ENCODE results near the gene DTWD1. TPM values are rescaled to one million over a fixed set of nuclear protein-coding genes. Genes with fewer than 3 reads are reported as not detected.
"Not testable (repeated sequence)": the region's sequence is repeated elsewhere in the genome, so short reads cannot be mapped to it uniquely, and the experiment has no call there.

Gene DTWD1
- total RNA-seq, 4 donors from 2014 or later = 16.2 to 36.0 (median 27.8) TPM

DNA sequence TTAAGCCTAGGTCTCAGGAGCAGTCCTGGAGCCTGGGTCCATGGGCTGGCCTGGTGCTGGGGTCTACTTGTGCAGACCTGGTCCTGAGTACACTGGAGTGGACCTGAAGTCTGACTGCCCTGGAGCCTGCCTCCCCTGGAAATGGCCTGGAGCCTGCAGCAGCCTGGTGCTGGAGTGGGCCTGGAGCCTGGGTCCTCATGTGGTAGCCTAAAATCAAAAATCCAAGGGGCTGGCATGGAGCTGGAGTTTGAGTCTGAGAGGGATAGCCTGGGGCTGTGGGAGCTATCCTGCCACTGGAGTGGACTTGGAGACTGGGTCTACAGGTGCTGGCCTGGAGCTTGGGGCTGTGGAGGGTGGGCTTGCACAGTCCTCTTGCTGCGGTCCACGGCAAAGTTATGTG, 15.3 kb upstream of the DTWD1 start:
- TF ChIP-seq, protein P1, sequence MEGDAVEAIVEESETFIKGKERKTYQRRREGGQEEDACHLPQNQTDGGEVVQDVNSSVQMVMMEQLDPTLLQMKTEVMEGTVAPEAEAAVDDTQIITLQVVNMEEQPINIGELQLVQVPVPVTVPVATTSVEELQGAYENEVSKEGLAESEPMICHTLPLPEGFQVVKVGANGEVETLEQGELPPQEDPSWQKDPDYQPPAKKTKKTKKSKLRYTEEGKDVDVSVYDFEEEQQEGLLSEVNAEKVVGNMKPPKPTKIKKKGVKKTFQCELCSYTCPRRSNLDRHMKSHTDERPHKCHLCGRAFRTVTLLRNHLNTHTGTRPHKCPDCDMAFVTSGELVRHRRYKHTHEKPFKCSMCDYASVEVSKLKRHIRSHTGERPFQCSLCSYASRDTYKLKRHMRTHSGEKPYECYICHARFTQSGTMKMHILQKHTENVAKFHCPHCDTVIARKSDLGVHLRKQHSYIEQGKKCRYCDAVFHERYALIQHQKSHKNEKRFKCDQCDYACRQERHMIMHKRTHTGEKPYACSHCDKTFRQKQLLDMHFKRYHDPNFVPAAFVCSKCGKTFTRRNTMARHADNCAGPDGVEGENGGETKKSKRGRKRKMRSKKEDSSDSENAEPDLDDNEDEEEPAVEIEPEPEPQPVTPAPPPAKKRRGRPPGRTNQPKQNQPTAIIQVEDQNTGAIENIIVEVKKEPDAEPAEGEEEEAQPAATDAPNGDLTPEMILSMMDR (IDR thresholded peaks at IDR 0.05) = no peak
- no peak for TF ChIP-seq POLR2A (IDR thresholded peaks at IDR 0.05)
- Histone ChIP-seq H3K4me3 (replicated peaks in 1 of 3) (no peak overlapping the region), H3K9me3 (no peaks in the 10 kb centered on the region), H3K27me3 (no peaks in the 10 kb centered on the region), H3K27ac (no peak overlapping the region), H3K36me3 (no peaks in the 10 kb centered on the region), H3K4me1 (no peaks in the 10 kb centered on the region)
- 100% methylated on average over 2 of the region's 2 CpGs for WGBS, 2 donors
- intact Hi-C loops (cut with DNase I) = no loop called here
- DNase-seq = no peak

DNA sequence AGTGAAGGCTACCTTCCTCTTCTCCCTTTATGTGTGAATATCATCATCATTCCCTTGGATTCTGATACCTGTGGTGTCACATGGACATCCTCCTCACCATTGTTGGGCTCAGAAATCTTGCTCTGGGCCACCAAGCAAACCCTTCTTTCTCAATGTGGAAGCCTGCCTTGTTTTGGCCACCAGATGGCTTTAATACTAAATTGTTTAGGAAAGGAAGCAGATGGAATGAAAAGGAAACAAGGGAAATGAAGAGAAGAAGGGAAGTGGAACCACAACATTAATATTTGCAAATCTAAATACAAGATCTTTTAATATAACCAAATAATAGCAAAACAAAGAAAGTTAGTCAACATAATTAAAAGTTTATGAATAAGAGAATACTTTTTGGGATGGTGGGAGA, 14.3 kb upstream of the DTWD1 start:
- H3K27ac ChIP-seq = no peak overlapping the region
- no peak overlapping the region for H3K4me3 ChIP-seq (replicated peaks in 1 of 3)
- no peak for TF ChIP-seq POLR2A (IDR thresholded peaks at IDR 0.05)
- TF ChIP-seq, protein P1 (IDR thresholded peaks at IDR 0.05) = no peak
- no peaks in the 10 kb centered on the region for H3K4me1 ChIP-seq
- H3K27me3 ChIP-seq = no peaks in the 10 kb centered on the region
- DNase-seq = no peak
- intact Hi-C loops (cut with DNase I) = no loop called here
- no peaks in the 10 kb centered on the region for H3K36me3 ChIP-seq
- H3K9me3 ChIP-seq = no peaks in the 10 kb centered on the region

DNA sequence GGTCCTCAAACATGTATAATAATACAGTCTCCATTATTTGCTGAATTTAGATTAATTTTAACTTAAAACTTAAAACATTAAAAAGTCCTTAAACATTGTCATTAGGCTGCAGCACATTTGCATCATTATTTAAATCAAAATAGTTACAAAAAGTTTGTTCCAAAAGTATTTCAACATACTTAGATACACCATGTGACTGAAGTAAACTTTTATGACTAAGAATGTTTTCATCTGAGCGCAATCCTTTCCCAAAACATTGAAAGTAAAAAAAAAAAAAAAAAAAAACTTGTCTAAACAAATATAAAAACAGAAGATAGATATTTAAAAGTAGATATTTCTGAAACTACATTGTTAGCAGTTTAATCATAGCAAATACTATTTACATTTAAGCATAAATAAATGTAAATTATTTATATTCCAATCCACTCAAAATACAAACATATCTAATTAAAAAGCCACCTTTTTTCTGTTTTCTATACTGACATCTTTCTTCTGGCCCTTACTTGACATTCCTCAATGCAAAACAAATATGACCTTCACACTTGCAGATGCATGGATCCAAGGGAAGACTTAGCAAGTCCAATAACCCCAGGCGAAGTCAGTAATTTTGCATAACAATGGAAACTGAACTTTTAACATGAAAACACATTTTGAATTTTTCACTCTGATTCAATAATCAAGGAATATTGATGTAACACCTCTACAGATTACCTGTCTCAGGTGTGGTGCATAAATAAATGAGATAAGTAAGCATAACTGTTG, 10.5 kb upstream of the DTWD1 start:
- Histone ChIP-seq H3K36me3 (no peaks in the 10 kb centered on the region), H3K27me3 (no peaks in the 10 kb centered on the region), H3K4me1 (no peaks in the 10 kb centered on the region), H3K9me3 (no peaks in the 10 kb centered on the region), H3K4me3 (replicated peaks in 1 of 3) (no peak overlapping the region), H3K27ac (no peak overlapping the region)
- intact Hi-C loops (cut with DNase I) = no loop called here
- WGBS, 2 donors = 92 to 95% methylated on average over 2 of the region's 2 CpGs
- no peak for DNase-seq
- TF ChIP-seq, protein P1 (IDR thresholded peaks at IDR 0.05) = no peak
- no peak for TF ChIP-seq POLR2A (IDR thresholded peaks at IDR 0.05)

DNA sequence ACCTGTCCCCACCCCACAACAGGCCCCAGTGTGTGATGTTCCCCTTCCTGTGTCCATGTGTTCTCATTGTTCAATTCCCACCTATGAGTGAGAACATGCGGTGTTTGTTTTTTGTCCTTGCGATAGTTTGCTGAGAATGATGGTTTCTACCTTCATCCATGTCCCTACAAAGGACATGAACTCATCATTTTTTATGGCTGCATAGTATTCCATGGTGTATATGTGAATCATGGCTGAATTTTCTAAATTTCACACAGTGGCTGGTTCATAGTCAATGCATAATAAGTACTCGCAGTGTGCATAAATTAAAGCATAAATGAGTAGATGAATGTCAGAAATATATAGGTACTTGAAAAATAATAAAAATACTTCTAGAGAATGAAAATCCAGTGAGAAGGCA, 8.6 kb upstream of the DTWD1 start:
- 98% methylated on average over 3 of the region's 3 CpGs for WGBS, 2 donors
- H3K36me3 ChIP-seq; H3K27me3 ChIP-seq; H3K27ac ChIP-seq; intact Hi-C loops (cut with DNase I); H3K9me3 ChIP-seq; H3K4me1 ChIP-seq; H3K4me3 ChIP-seq (replicated peaks in 1 of 3); DNase-seq: not testable (repeated sequence)

DNA sequence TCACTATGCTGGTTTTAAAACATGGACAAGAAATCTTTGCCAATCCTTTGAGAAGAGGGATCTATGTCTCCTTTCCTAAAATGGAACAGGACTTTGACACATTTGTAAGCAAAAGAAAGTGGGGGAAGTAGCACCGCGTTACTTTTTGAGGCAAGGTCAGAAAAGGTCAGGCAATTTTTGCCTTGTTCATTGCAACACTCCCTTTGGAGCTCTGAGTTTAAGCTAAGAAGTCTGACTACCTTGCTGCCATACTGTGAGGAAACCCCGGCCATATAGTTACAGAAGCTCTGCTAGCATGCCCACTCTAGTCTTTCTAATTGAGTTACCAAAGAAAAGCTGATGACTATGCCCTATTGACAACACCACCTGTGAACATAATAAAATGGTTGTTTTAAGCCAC, 1.6 kb upstream of the DTWD1 start:
- no peak overlapping the region for H3K27ac ChIP-seq
- TF ChIP-seq POLR2A (IDR thresholded peaks at IDR 0.05) = no peak
- TF ChIP-seq, protein P1 (IDR thresholded peaks at IDR 0.05) = no peak
- no peaks in the 10 kb centered on the region for H3K9me3 ChIP-seq
- H3K27me3 ChIP-seq = no peaks in the 10 kb centered on the region
- no peak for DNase-seq
- WGBS, 2 donors = 89 to 90% methylated on average over 3 of the region's 3 CpGs
- intact Hi-C loops (cut with DNase I) = no loop called here
- H3K4me3 ChIP-seq (replicated peaks in 1 of 3) = no peak overlapping the region
- H3K4me1 ChIP-seq = peaks cover 0 to 21% of the 10 kb centered on the region in 2 donors
- no peaks in the 10 kb centered on the region for H3K36me3 ChIP-seq

Data from thyroid gland (tissue), 4 donors.